SK-N-SH treated with all-trans-retinoic acid at 6 μM for 48 hours (cell line): ENCODE results near the gene PFKFB1.

Source experiments
- ATAC-seq: fragments of 200-7000 bp; cut with Tn5 transposase; 3 replicates; pipeline ENCODE4 v1.9.1; 2020; ENCODE audit warnings: mild to moderate bottlenecking, moderate library complexity
- BACH2 ChIP-seq: fragments of 250-450 bp; sonication (Bioruptor Pico); IDR thresholded peaks from 2 replicates; pipeline ENCODE4 v1.9.0; 2021; ENCODE audit warnings: mild to moderate bottlenecking, borderline replicate concordance
- CREB5 ChIP-seq: fragments of 250-450 bp; sonication (Bioruptor Pico); IDR thresholded peaks from 2 replicates; pipeline ENCODE4 v1.5.1; 2020; ENCODE audit warnings: low read depth, mild to moderate bottlenecking, moderate library complexity
- CSRNP3 ChIP-seq: fragments of 250-450 bp; sonication (Bioruptor Pico); IDR thresholded peaks from 2 replicates; pipeline ENCODE4 v1.5.1; 2021; ENCODE audit warnings: mild to moderate bottlenecking, moderate library complexity
- ESRRG ChIP-seq: fragments of 250-450 bp; sonication (Bioruptor Pico); IDR thresholded peaks from 2 replicates; pipeline ENCODE4 v1.6.1; 2021; ENCODE audit warnings: mild to moderate bottlenecking
- GLIS3 ChIP-seq: fragments of 250-450 bp; sonication (Bioruptor Pico); IDR thresholded peaks from 2 replicates; pipeline ENCODE4 v1.5.0; 2020; ENCODE audit warnings: mild to moderate bottlenecking, moderate library complexity
- ISL1 ChIP-seq: fragments of 250-450 bp; sonication (Bioruptor Pico); IDR thresholded peaks from 2 replicates; pipeline ENCODE4 v2.1.2; 2022; ENCODE audit warnings: mild to moderate bottlenecking, moderate library complexity
- PATZ1 ChIP-seq: fragments of 250-450 bp; sonication (Bioruptor Pico); IDR thresholded peaks from 2 replicates; pipeline ENCODE4 v1.8.0; 2020; ENCODE audit warnings: mild to moderate bottlenecking, moderate library complexity, borderline replicate concordance
- POU6F1 ChIP-seq: fragments of 250-450 bp; sonication (Bioruptor Pico); IDR thresholded peaks from 2 replicates; pipeline ENCODE4 v1.8.0; 2021; ENCODE audit warnings: low read depth, mild to moderate bottlenecking, moderate library complexity, borderline replicate concordance
- PPARA ChIP-seq: fragments of 250-450 bp; sonication (Bioruptor Pico); IDR thresholded peaks from 2 replicates; pipeline ENCODE4 v1.5.0; 2020; ENCODE audit warnings: mild to moderate bottlenecking, borderline replicate concordance
- RARB ChIP-seq: fragments of 250-450 bp; sonication (Bioruptor Pico); IDR thresholded peaks from 2 replicates; pipeline ENCODE4 v1.8.0; 2021; ENCODE audit warnings: mild to moderate bottlenecking, moderate library complexity
- SNAI2 ChIP-seq: fragments of 250-450 bp; sonication (Bioruptor Pico); IDR thresholded peaks from 2 replicates; pipeline ENCODE4 v1.5.0; 2020; ENCODE audit warnings: mild to moderate bottlenecking, moderate library complexity
- TOX ChIP-seq: fragments of 250-450 bp; sonication (Bioruptor Pico); IDR thresholded peaks from 2 replicates; pipeline ENCODE4 v1.8.0; 2021; ENCODE audit warnings: mild to moderate bottlenecking, moderate library complexity, borderline replicate concordance
- ZC3H10 ChIP-seq: fragments of 250-450 bp; sonication (Bioruptor Pico); IDR thresholded peaks from 2 replicates; pipeline ENCODE4 v1.5.1; 2021; ENCODE audit warnings: mild to moderate bottlenecking, moderate library complexity
- ZFP3 ChIP-seq: fragments of 250-450 bp; sonication (Bioruptor Pico); IDR thresholded peaks from 2 replicates; pipeline ENCODE4 v1.5.0; 2020; ENCODE audit warnings: mild to moderate bottlenecking, moderate library complexity
- ZFP30 ChIP-seq: fragments of 450-650 bp; formaldehyde crosslinking; IDR thresholded peaks from 2 replicates; pipeline ENCODE4 v1.5.0; 2022; ENCODE audit warnings: mild to moderate bottlenecking, moderate library complexity
- ZNF565 ChIP-seq: fragments of 450-650 bp; formaldehyde crosslinking; conservative IDR thresholded peaks from 2 replicates; pipeline ENCODE4 v1.5.0; 2020; ENCODE audit warnings: low read depth, mild to moderate bottlenecking, moderate library complexity
- ZNF70 ChIP-seq: fragments of 450-650 bp; formaldehyde crosslinking; IDR thresholded peaks from 2 replicates; pipeline ENCODE4 v1.5.0; 2020; ENCODE audit warnings: mild to moderate bottlenecking, moderate library complexity
- ZNF8 ChIP-seq: fragments of 450-650 bp; formaldehyde crosslinking; IDR thresholded peaks from 2 replicates; pipeline ENCODE4 v1.5.0; 2020; ENCODE audit warnings: mild to moderate bottlenecking, moderate library complexity
- TF ChIP-seq, protein P1 (sequence below): fragments of 250-450 bp; sonication (Bioruptor Pico); IDR thresholded peaks from 2 replicates; pipeline ENCODE4 v1.5.0; 2020; ENCODE audit warnings: mild to moderate bottlenecking, moderate library complexity

Gene PFKFB1

GRCh38 chrX:54935306-54935705 is 58.7 kb downstream of the PFKFB1 start:
- TF ChIP-seq PATZ1 (CRISPR knock-in tag) (no peak), ZFP3 (no peak), CSRNP3 (CRISPR knock-in tag) (no peak), ZC3H10 (CRISPR knock-in tag) (no peak), ZNF565 (no peak)
- no peak for ATAC-seq

DNA sequence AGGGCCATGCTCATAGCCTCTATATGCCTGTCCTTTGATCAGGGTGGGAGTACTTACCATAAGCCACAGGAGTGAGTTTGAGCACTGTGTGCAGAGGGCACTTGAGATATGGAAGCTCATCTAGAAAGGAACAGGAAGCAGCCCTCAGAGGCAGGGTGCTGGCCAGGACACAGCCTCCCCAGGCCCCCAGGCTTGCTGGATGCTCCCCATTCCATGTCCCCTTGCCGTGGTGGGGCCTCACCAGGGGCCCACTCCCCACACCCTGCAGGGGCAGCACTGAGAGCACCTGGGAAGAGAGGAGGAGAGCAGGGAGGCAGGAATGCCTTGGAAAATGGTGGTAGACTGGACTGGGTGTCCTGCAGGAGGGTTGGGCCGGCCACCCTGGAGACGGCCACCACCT is 59.1 kb downstream of the PFKFB1 start:
- no peak for TF ChIP-seq ZNF70
- no peak for TF ChIP-seq PPARA
- TF ChIP-seq, protein P1, sequence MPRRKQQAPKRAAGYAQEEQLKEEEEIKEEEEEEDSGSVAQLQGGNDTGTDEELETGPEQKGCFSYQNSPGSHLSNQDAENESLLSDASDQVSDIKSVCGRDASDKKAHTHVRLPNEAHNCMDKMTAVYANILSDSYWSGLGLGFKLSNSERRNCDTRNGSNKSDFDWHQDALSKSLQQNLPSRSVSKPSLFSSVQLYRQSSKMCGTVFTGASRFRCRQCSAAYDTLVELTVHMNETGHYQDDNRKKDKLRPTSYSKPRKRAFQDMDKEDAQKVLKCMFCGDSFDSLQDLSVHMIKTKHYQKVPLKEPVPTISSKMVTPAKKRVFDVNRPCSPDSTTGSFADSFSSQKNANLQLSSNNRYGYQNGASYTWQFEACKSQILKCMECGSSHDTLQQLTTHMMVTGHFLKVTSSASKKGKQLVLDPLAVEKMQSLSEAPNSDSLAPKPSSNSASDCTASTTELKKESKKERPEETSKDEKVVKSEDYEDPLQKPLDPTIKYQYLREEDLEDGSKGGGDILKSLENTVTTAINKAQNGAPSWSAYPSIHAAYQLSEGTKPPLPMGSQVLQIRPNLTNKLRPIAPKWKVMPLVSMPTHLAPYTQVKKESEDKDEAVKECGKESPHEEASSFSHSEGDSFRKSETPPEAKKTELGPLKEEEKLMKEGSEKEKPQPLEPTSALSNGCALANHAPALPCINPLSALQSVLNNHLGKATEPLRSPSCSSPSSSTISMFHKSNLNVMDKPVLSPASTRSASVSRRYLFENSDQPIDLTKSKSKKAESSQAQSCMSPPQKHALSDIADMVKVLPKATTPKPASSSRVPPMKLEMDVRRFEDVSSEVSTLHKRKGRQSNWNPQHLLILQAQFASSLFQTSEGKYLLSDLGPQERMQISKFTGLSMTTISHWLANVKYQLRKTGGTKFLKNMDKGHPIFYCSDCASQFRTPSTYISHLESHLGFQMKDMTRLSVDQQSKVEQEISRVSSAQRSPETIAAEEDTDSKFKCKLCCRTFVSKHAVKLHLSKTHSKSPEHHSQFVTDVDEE (CRISPR knock-in tag): no peak
- TF ChIP-seq GLIS3: no peak
- no peak for TF ChIP-seq ZNF565
- TF ChIP-seq CREB5 (CRISPR knock-in tag): no peak
- no peak for TF ChIP-seq ZC3H10 (CRISPR knock-in tag)
- no peak for TF ChIP-seq ESRRG (CRISPR knock-in tag)
- TF ChIP-seq ISL1 (CRISPR knock-in tag): no peak
- TF ChIP-seq RARB (CRISPR knock-in tag): no peak
- no peak for TF ChIP-seq ZFP3
- no peak for TF ChIP-seq CSRNP3 (CRISPR knock-in tag)
- no peak for TF ChIP-seq BACH2 (CRISPR knock-in tag)
- no peak for TF ChIP-seq POU6F1
- no peak for TF ChIP-seq TOX (CRISPR knock-in tag)
- TF ChIP-seq ZNF8 (CRISPR knock-in tag): no peak
- no peak for ATAC-seq

- no peak for TF ChIP-seq PATZ1 (CRISPR knock-in tag)
- TF ChIP-seq ISL1 (CRISPR knock-in tag): no peak
- no peak for TF ChIP-seq BACH2 (CRISPR knock-in tag)
- TF ChIP-seq, protein P1 (CRISPR knock-in tag): no peak
- TF ChIP-seq GLIS3: no peak
- no peak for TF ChIP-seq SNAI2
- TF ChIP-seq ZFP30 (CRISPR knock-in tag): no peak
- TF ChIP-seq CSRNP3 (CRISPR knock-in tag): no peak
- no peak for ATAC-seq
These were observed 59.9 kb downstream of the PFKFB1 start for GRCh38 chrX:54934058-54934457.
